HG02885 (cell line): ENCODE measurements around the gene LIX1L.
A peak's percentile ranks its signal among the peaks of the same experiment; 100 is the strongest.

Experiments
- ATAC-seq: cut with Tn5 transposase; IDR thresholded peaks from one replicate; pipeline ENCODE4 v1.9.1; 2021; ENCODE audit warnings: mild to moderate bottlenecking; ENCODE audit not compliant: unreplicated experiment, poor library complexity

The LIX1L gene

DNA sequence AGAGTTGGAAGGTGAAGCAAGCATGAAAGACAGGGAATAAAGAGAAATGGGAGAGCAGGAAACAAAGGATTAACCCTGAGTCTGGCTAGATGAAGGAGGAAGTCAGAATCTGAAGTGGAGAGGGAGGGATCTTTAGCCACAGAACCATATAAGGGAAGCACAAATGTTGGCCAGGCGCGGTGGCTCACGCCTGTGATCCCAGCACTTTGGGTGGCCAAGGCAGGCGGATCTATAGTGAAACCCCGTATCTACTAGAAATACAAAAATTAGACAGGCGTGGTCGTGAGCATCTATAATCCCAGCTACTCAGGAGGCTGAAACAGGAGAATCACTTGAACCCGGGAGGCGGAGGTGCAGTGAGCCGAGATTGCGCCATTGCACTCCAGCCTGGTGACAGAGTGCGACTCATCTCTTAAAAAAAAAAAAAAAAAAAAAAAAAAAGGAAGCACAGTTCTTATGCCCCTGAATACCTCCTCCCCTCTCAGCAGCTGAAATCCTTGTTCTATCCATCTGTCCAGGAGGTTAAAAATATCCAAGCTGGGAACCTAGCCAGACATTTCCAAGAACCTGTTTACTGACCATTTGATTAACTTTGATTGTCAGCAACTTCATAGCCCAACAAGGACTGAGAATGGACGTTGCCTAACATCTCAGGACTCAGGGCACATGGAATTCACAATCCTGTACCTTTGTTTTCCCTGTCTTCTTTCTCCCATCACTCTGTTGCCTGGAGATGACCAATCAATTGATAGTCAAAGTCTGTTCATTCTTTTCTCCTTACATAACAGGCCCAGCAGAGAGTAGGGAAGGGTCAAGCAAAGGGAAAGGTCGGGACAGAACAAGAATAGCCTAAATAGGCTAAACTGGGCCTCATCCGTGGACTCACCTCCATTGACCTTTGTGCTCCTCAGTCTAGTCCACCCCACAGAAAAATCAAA, 28.0 kb upstream of the LIX1L start:
- no peak for ATAC-seq

DNA sequence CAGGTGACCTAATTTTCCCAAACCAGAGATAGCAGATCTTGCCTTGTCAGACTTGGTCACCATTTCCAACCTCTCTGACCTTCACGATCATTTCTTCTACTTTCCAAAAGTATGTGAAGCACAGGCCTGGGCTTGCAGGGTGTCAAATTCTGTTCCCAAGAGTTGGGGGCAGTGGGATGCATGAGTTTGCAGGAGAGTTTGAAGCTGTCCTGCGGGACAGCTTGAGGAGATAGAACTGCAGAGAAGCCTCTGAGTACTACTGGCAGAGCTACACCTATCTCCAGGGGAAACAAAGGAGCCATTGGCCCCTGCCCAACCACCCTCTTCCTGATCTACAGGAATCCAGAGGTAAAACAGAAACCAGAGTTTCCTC, 27.3 kb upstream of the LIX1L start:
- ATAC-seq: no peak

GRCh38 chr1:145983960-145984830, 26.4 kb upstream of the LIX1L start:
- ATAC-seq: no peak

- ATAC-seq: no peak
Measured at GRCh38 chr1:145983206-145983675, 25.4 kb upstream of the LIX1L start.

- no peak for ATAC-seq
Measured at GRCh38 chr1:145982010-145982723, 24.4 kb upstream of the LIX1L start.

DNA sequence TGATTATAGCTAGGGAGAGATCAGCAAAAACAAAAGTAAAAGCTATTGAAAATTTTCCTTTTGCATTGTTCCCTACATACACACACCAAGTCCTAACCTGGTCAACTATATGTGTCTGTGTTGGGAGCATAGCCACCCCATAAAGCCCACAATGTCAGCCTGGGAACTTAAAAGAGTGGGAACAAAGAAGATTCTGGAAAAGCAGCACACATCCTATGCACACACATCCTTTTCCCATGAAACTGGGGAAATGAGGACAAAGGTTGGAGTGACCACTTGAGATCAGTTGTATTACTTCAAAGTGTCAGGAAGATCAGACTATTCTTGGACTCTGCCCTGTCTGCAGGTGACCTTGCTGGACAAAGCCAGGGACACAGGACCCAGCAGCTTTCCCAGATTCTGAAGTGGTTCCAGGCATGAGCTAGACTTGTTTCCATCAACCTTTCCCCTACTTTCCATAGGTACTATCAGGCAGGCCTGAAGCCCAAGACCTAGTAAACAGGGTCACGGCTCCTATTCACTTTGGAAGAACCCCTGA, 22.7 kb upstream of the LIX1L start:
- ATAC-seq: no peak

- no peak for ATAC-seq
Measured at GRCh38 chr1:145979746-145980456, 22.1 kb upstream of the LIX1L start.

DNA sequence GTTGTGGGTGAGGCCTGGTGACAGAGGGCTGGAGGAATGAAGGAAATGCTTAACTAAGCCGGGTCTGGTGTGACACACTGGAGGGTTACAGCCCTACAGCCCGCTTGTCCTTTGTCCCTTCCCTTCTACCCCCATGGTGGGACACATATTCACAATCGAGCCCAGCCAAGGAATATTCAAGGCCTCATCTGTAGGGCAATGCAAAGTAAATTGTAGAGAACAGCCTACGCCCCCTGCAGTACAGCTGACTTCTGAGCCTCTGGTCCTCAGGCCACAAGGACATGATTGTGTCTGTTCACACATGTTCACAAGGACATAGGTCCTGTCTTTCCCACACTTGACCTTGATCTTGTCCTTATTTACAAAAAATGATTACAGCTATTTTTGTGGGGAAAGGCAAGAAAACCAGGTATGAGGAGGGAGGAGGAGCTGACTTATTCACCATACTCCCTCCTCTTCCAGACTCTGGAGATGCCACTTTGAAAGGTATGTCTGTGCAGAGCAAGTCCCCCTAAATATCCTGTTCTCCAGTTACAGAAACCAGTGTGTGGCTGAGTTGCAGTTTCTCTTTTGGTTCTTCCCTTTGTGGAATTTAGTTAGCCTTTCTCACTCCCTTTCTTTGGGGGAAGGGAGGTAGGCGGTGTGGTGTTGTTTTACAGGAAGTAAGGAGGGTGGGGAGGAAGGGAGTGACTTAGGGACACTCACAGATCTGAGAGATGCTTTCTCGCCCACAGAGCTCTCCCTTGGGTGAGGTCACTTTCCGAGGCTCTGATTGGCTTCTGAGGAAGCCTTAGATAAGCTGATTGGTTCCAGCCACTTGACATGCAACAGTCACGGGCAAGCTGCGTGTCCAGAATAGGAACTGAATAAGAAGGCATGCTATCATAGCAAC, 21.3 kb upstream of the LIX1L start:
- peak; percentile 89 for ATAC-seq

DNA sequence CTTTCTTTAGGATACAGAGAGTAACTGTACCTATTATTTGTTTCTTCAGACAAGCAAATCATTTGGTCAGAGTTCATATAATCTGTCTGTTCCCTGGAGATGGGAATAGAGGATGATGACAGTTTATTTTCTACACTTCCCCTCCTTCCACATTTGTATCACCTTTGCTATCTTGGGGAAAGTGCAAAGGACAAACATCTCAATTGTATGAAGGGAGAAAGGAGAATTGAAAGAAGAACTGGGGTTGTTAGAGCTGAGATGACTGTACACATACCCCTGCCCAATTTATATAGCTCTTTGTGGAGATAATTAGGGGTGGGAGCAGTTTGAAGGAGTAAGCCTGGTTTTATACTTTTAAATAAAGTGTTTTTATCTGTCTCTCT, 20.6 kb upstream of the LIX1L start:
- ATAC-seq: no peak

- ATAC-seq: peak; percentile 34
Measured at GRCh38 chr1:145977486-145978470, 20.0 kb upstream of the LIX1L start.

GRCh38 chr1:145977016-145977415, 19.2 kb upstream of the LIX1L start:
- no peak for ATAC-seq

DNA sequence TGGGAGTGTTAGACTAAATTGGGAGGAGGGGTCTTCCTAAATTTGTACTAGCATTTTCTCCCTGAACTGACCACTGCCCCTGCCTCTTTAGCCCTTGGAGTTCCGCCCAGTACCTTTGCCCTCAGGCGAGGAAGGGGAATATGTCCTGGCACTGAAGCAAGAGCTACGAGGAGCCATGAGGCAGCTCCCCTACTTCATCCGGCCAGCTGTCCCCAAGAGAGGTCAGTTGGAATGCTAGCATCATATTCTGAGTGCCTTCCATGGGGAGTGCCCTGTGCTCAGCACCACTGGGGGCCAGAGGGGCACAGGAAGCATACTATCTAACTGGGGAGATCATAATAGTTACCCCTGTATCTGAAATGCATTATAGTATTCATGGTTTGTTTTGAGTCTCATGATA, 17.4 kb upstream of the LIX1L start:
- no peak for ATAC-seq

GRCh38 chr1:145974721-145975120, 16.9 kb upstream of the LIX1L start:
- ATAC-seq: no peak

DNA sequence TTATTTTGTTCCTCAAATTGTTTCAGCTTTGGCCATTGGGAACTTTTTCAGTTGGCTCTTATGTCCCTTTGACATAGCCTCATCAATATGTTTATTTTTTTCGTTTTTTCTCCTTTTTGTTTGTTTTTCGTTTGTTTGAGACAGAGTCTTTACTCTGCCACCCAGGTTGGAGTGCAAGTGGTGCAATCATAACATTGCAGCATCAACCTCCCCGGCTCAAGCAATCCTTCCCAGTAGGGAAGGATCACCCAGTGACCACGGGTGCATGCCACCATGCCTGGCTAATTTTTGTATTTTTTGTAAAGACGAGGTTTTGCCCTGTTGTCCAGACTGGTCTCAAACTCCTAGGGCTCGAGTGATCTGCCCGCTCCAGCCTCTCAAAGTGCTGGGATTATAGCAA, 14.8 kb upstream of the LIX1L start:
- ATAC-seq: no peak

DNA sequence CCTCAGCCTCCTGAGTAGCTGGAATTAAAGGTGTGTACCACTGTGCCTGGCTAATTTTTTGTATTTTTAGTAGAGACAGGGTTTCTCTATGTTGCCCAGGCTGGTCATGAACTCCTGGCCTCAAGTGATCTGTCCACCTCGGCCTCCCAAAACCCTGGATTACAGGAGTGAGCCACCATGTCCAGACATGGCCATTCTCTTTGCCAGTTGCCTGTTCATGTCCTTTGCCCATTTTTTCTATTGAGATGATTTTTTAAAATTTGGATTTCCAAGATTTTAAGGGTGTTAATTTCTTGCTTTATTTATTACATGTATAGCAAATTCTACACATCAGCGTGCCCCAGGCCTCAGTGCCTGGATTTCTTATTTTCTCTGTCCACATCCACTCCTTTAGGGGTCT, 9.5 kb upstream of the LIX1L start:
- no peak for ATAC-seq

GRCh38 chr1:145965119-145965744, 7.4 kb upstream of the LIX1L start:
- no peak for ATAC-seq
